Kidney (tissue), 14 donors: ENCODE data around the gene LINGO3. TPM values are rescaled to one million over a fixed set of nuclear protein-coding genes. Genes with fewer than 3 reads are reported as not detected.

Experiments
- DNase-seq, 5 donors: peaks; one replicate each; pipeline ENCODE4 v3.0.0-alpha.2; 2013 to 2020
- FAIRE-seq: peaks from 2 replicates; lab custom pipeline; 2012; peaks lifted over from hg19 to GRCh38; lab: Jason Lieb, UNC
- H3K27ac ChIP-seq, 2 donors: one replicate each; pipeline ENCODE4 v1.7.0; 2013; ENCODE audit warnings: low read depth in 2 of 2, low read length in 2 of 2, inconsistent platforms in 1 of 2
- H3K27me3 ChIP-seq: one replicate; pipeline ENCODE4 v1.7.1; 2013; ENCODE audit warnings: low read length, inconsistent platforms; ENCODE audit not compliant: control insufficient read depth, insufficient read depth
- H3K36me3 ChIP-seq, 3 donors: one replicate each; pipeline versions ENCODE4 v1.7.0 to v1.7.1; 2013; ENCODE audit warnings: low read length in 3 of 3, control low read depth in 1 of 3, inconsistent platforms in 1 of 3; ENCODE audit not compliant: insufficient read depth in 3 of 3, control insufficient read depth in 2 of 3
- H3K4me1 ChIP-seq, 3 donors: one replicate each; pipeline versions ENCODE4 v1.7.0 to v1.7.1; 2013; ENCODE audit warnings: low read length in 3 of 3, inconsistent platforms in 1 of 3, low read depth in 1 of 3; ENCODE audit not compliant: control insufficient read depth in 2 of 3, insufficient read depth in 2 of 3
- H3K4me3 ChIP-seq, 3 donors: one replicate each; pipeline versions ENCODE4 v1.7.0 to v1.8.1; 2013; ENCODE audit warnings: low read length in 3 of 3, control low read depth in 1 of 3, inconsistent platforms in 1 of 3
- H3K9ac ChIP-seq, 3 donors: one replicate each; pipeline versions ENCODE4 v1.7.0 to v1.7.1; 2013; ENCODE audit warnings: low read length in 3 of 3, control low read depth in 1 of 3, inconsistent platforms in 1 of 3
- H3K9me3 ChIP-seq, 3 donors: one replicate each; pipeline versions ENCODE4 v1.7.0 to v1.7.1; 2013; ENCODE audit warnings: low read length in 3 of 3, control low read depth in 1 of 3, inconsistent platforms in 1 of 3; ENCODE audit not compliant: control insufficient read depth in 2 of 3, insufficient read depth in 1 of 3
- intact Hi-C: fragments of 100-400 bp; cut with DNase I; formaldehyde crosslinking; loops from one replicate; pipeline ENCODE4 v1.11.1; 2022
- polyA plus RNA-seq: library from polyadenylated mRNA; stranded (reverse); fragments of 350-450 nt; fragmentation: Illumina TruSeq; extraction: RNeasy Lipid Tissue Mini Kit (QIAGEN cat#74804); gene quantifications from one replicate; pipeline ENCODE4 v1.2.3, GENCODE V29; 2014; ENCODE audit warnings: low read depth, low replicate concordance; ENCODE audit not compliant: insufficient read depth
- total RNA-seq: library from RNA; stranded (reverse); fragmentation: NEBNext Ultra II Directional; extraction: Animal tissue kit (Norgen Biotek cat#: 25700); gene quantifications from one replicate; pipeline ENCODE4 v1.2.1, GENCODE V29; 2021
- TF ChIP-seq, protein P1 (sequence below): IDR thresholded peaks from 3 replicates; pipeline ENCODE4 v1.5.1; 2012; ENCODE audit warnings: mild to moderate bottlenecking, moderate library complexity, borderline replicate concordance; ENCODE audit not compliant: insufficient read depth; ENCODE audit errors: extremely low read depth
- donor health status: control.
- donor health status: control.
- donor health status: control.
- donor health status: control.
- donor health status: control.
- donor health status: DM: yes; HTN: yes; CAD: no.
- donor health status: Normal renal cell carcinoma (clear cell type).

LINGO3 gene
- total and polyA plus RNA-seq, 2 donors from 2014 or later: 0.09 TPM; not detected in 1

DNA sequence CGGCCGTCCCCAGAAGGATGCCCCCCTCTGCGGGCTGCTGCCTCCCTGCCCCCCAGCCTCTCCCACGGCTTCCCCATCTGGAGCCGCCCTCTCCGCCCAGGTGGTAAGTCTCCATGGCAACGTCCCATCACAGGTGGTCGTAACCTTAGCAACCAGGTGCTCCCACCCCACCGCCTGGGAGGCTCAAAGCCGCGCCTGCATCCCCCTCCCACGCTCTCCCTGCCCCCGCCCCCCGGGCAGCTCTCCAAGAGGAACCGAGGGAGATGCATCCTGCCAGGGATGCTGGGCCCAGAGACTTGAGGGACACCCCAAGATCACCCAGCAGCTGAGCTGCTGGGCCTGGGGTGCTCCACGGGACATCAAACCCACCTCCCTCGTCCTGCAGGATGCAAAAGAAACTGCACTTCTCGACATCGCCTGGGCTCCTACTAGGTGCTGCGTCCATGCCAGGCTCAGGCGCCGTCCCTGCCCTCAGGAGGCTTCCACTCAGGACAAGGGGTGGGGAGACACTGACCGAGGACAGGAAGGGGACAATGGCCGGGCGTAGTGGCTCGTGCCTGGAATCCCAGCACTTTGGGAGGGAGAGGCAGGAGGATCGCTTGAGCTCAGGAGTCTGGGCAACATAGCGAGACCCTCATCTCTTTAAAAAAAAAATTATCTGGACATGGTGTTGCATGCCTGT, 5.0 kb upstream of the LINGO3 start:
- intact Hi-C loops: loop anchor here (10.0 kb wide), 1 partner anchor 158 kb away; the partner anchor contains the start of gene AP3D1
- TF ChIP-seq, protein P1, sequence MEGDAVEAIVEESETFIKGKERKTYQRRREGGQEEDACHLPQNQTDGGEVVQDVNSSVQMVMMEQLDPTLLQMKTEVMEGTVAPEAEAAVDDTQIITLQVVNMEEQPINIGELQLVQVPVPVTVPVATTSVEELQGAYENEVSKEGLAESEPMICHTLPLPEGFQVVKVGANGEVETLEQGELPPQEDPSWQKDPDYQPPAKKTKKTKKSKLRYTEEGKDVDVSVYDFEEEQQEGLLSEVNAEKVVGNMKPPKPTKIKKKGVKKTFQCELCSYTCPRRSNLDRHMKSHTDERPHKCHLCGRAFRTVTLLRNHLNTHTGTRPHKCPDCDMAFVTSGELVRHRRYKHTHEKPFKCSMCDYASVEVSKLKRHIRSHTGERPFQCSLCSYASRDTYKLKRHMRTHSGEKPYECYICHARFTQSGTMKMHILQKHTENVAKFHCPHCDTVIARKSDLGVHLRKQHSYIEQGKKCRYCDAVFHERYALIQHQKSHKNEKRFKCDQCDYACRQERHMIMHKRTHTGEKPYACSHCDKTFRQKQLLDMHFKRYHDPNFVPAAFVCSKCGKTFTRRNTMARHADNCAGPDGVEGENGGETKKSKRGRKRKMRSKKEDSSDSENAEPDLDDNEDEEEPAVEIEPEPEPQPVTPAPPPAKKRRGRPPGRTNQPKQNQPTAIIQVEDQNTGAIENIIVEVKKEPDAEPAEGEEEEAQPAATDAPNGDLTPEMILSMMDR: no peak
- Histone ChIP-seq H3K4me1 (no peaks in the 10 kb centered on the region), H3K36me3 (no peaks in the 10 kb centered on the region), H3K4me3 (no peak overlapping the region), H3K27me3 (peaks cover 2% of the 10 kb centered on the region), H3K9ac (no peak overlapping the region), H3K9me3 (no peaks in the 10 kb centered on the region), H3K27ac (no peak overlapping the region)
- no peak for FAIRE-seq
- DNase-seq: peak in 1 of 5 donors; percentile 43

DNA sequence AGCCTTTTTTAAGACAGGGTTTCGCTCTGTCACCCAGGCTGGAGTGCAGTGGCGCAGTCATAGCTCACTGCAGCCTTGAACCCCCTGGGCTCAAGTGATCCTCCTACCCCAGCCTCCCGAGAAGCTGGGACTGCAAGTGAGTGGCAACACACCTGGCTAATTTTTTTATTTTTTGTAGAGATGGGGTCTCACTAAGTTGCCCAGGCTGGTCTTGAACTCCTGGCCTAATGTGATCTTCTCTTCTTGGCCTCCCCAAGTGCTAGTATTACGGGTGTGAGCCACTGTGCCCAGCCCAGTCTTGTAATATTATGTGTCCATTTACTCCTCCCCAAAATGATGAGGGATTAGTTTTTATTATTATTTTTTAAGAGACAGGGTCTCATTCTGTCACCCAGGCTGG, 3.1 kb upstream of the LINGO3 start:
- H3K4me1 ChIP-seq: no peaks in the 10 kb centered on the region
- no peak for FAIRE-seq
- DNase-seq: no peak
- no peak overlapping the region for H3K9ac ChIP-seq
- H3K36me3 ChIP-seq: no peaks in the 10 kb centered on the region
- intact Hi-C loops: loop anchor here (10.0 kb wide), 1 partner anchor 156 kb away; the partner anchor contains the start of gene AP3D1
- H3K9me3 ChIP-seq: no peaks in the 10 kb centered on the region
- TF ChIP-seq, protein P1: no peak
- no peak overlapping the region for H3K4me3 ChIP-seq
- H3K27ac ChIP-seq: no peak overlapping the region
- H3K27me3 ChIP-seq: peaks cover 2% of the 10 kb centered on the region

DNA sequence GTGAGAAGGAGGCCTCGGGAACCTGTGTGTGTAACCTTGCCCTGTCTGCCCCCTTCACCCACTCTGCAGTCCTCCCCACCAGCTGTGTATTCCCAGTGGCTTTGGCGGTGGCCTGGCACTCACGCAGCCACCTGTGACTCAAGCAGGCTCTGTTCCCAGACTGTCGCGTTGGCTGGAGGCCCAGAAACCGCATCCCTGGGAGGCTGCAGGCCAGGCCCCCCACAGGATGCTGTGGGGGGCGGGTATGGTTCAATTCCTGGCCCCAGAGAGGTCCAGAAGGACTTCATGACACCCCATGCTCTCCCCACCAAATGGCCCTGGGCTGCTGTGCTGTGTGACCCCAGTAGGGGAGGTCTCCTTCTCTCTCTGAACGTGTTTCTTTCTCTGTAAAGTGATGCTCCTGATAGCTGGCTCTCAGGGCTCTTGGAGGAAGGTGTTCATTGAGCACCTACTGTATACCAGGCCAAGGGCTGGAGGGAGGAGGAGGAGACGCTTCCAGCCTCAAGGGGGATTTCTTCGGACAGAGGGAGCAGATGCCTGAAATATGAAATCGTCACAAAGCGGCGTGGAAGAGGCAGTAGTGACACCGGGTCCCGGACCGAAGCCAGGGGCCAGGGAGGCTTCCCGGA, 1.9 kb upstream of the LINGO3 start:
- Histone ChIP-seq H3K9me3 (no peaks in the 10 kb centered on the region), H3K4me1 (no peaks in the 10 kb centered on the region), H3K36me3 (no peaks in the 10 kb centered on the region), H3K9ac (no peak overlapping the region), H3K27ac (no peak overlapping the region), H3K27me3 (peaks cover 2% of the 10 kb centered on the region), H3K4me3 (no peak overlapping the region)
- TF ChIP-seq, protein P1: no peak
- no peak for FAIRE-seq
- intact Hi-C loops: loop anchor here (10.0 kb wide), 1 partner anchor 155 kb away; the partner anchor contains the start of gene AP3D1
- no peak for DNase-seq
